GM19043 (cell line): ENCODE results near the gene NUDT5.
"Not testable (repeated sequence)": the region's sequence is repeated elsewhere in the genome, so short reads cannot be mapped to it uniquely, and the experiment has no call there.

Source experiments
- ATAC-seq: cut with Tn5 transposase; IDR thresholded peaks from one replicate; pipeline ENCODE4 v1.9.1; 2021; ENCODE audit warnings: low read depth; ENCODE audit not compliant: unreplicated experiment

Gene NUDT5

DNA sequence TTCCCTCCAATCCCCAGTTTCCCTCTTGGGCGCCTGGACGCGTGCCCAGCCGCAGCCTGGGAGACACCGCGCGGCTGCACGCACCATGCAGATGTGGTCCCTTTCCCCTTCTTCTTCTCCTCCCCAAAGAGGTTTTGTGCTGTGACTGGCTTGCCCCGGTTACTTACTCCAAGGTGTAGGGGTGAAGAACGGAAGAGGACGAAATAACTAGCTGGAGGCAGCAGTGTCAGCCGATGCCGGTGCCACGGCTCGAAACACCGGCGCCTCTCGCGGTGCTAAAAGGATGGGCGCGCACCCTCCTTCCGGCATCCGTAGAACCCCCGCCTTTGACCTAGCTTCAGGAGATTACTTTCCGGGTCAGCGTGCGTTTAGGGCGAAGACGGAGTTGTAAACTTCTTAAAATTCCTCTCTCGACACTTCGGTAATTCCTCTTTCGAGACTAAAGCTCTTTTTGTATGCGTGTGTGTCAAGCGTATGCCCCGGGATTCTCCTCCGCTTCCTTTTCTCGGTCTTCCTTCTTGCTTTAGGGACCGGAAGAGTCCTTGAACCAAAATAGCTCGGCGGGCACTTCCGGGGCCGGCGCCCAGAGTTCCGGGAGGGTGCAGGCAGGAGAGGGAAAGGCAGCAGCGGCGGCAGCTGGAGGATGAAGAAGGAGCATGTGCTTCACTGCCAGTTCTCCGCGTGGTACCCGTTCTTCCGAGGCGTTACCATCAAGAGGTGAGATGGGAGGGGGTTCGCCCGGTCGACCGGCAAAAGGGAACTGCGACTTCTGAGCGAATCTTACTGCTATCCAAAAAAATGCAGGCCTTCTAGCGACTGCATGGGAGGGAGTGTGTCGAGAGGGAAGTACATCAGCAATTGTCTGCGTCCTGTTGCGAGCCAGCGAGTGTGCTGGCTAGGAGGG, at the start of gene NUDT5, which contains the start of gene CDC123:
TSS of gene NUDT5 (minus strand) at position 289 of the 904 bp plus-strand sequence. CDS start 9,600 bp downstream, outside the sequence.
TSS of gene CDC123 (plus strand) at position 586 of the 904 bp plus-strand sequence. CDS start at position 644, 58 bp downstream.
- ATAC-seq, result peak; percentile 89

DNA sequence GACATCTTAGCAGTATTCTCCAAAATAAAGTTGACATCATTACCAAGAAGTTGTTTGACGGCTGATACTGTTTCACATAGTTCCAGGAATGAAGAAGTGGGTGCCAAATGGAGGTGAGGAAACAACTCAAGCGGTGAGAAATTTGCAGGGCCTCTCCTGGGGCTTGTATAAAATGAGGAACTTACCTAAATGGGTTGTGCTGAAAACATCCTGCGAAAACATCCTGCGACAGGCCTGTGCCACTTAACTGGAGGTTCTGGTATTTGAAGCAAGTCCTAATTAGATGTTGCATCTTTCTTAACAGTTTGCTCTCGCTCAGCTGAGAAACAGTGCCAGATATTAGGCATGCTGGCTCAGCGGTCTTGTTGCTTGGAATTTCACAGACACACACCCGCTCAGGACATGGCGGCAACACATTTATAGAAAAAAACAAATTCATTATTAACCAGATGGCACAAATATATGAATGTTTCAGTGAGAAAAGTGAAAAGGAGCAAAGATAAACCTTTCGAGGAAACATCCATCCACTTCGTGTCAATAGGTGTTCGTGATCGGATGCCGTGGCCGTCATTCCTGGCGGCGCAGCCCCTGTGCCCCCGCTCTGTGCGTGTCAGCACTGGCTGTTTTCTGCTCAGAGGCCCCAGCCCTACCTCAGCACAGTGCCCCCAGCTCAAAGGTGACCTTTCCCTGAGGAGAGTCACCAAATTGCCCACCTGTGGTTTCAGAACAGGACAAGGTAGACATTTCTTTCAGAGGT, 48.4 kb upstream of the NUDT5 start:
- ATAC-seq, result no peak

DNA sequence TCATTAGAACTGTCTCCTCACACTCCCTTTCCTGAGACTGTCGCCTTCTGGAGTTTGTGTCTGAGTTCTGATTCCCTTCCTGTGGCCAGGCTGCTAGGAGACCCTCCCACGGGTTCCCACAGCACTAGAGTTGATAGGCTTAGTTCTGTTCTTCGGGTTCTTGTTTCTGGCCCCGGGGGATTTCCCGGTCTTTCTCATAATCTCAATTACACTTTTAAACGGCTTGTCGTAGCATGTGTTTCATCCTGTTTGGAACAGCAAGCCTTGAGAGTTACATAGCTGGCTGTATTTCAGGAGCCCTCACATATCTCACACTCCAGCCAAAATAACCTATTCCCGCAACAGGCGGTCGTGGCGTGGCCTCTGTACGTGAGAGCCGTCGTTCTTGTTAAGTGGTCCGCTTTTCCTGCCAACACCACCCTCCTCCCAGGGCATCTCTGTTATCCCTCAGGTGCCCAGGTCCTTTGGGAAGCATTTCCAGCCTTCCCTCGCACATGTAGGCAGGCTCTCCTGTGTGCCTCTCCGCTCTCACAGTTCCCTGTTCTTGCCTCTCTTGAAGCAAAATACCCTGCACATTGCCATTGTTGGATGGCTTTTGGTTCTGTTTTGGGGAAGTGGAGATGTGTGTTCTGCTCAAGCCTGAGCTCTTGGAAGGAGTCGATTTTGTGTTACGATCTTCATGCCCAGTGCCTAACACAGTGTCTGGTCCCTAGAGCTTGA, 46.3 kb upstream of the NUDT5 start:
- no peak for ATAC-seq

- ATAC-seq, result no peak
Observed at GRCh38 chr10:12238821-12239220, 43.1 kb upstream of the NUDT5 start.

DNA sequence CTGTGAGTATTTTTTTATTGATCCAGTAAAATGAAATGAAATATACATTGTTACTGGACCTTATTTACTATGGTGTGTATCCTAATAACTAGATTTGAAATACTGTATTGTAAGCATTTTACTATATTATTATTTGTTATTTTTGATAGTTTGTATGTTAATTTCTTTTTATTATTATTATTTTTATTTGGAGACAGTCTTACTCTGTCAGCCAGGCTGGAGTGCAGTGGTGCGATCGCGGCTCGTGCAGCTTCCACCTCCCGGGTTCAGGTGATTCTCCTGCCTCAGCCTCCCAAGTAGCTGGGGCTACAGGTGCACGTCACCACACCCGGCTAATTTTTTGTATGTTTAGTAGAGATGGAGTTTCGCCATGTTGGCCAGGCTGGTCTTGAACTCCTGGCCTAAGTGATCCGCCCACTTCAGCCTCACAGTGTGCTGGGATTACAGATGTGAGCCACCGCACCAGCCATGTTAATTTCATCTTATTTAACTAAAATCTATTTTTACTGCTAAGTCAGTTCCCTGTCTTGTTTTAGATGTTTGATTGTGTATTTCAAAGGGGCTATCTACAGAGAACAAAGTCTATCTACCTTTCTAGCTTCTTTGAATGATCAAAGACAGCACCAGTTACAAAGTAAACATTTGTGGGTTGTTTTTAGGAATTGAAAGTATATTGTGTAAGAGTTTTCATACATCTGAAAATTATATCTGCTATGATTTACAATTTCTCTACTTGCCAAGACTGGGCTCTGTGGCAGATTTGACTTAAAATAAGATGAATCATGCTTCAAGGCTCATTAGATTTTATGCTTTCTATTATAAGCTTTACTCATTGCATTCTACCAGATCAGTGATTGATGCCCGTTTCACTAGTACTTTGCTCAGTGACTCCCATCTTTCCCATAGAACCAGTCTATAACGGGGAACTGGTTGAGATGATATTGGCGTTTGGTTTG, 41.9 kb upstream of the NUDT5 start:
- ATAC-seq, result no peak

- no peak for ATAC-seq
Observed at GRCh38 chr10:12235796-12236195, 40.1 kb upstream of the NUDT5 start.

DNA sequence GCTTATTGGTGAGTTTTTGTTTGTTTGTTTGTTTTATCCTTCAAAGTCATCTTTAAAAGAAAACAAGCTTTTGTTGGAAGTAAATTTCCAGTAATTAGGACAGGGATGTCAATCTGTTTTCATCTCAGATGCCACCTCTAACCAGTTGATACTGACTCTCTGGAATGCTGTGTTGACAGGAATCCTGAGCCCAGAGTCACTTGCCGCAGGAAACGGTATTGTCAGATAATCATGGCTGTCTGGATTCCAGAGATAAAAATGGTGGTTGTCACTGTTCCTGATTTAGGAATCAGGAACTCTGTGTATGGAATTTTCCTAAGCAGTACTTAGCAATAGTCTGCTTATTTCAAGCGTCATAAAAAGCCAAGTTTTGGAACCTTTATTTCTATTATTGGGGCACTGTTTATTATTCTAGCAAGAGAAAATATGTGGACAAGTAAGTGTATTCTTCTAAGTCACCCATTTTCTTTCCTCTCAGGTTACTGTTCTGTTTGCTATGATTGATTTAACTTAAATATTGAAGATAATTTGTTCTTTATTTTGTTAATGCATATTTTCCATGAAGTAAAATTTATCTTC, 39.5 kb upstream of the NUDT5 start:
- no peak for ATAC-seq

- ATAC-seq, result not testable (repeated sequence)
Observed at GRCh38 chr10:12234687-12235086, 39.0 kb upstream of the NUDT5 start.

- ATAC-seq, result no peak
Observed at GRCh38 chr10:12228851-12229250, 33.2 kb upstream of the NUDT5 start.

DNA sequence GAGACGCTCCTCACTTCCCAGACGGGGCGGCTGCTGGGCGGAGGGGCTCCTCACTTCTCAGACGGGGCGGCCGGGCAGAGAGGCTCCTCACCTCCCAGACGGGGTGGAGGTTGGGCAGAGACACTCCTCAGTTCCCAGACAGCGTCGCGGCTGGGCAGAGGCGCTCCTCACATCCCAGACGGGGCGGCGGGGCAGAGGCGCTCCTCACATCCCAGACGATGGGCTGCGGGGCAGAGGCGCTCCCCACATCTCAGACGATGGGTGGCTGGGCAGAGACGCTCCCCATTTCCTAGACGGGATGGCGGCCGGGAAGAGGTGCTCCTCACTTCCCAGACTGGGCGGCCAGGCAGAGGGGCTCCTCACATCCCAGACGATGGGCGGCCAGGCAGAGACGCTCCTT, 30.7 kb upstream of the NUDT5 start:
- ATAC-seq, result not testable (repeated sequence)

DNA sequence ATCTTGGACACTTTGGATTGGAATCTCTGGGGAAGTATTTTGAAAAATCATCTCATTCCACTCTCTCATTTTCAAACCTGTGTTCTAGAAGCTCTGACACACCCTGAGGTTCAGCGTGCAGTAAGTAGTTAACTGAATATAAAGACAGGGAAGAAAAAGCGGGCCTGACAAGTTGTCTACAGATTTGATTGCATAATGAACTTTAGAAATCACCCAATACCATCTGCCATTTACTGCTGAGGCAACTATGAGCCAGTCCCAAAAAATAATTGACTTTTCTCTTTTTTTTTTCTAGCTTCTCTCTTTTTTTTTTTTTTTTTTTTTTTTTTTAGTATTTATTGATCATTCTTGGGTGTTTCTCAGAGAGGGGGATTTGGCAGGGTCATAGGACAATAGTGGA, 29.8 kb upstream of the NUDT5 start:
- no peak for ATAC-seq

DNA sequence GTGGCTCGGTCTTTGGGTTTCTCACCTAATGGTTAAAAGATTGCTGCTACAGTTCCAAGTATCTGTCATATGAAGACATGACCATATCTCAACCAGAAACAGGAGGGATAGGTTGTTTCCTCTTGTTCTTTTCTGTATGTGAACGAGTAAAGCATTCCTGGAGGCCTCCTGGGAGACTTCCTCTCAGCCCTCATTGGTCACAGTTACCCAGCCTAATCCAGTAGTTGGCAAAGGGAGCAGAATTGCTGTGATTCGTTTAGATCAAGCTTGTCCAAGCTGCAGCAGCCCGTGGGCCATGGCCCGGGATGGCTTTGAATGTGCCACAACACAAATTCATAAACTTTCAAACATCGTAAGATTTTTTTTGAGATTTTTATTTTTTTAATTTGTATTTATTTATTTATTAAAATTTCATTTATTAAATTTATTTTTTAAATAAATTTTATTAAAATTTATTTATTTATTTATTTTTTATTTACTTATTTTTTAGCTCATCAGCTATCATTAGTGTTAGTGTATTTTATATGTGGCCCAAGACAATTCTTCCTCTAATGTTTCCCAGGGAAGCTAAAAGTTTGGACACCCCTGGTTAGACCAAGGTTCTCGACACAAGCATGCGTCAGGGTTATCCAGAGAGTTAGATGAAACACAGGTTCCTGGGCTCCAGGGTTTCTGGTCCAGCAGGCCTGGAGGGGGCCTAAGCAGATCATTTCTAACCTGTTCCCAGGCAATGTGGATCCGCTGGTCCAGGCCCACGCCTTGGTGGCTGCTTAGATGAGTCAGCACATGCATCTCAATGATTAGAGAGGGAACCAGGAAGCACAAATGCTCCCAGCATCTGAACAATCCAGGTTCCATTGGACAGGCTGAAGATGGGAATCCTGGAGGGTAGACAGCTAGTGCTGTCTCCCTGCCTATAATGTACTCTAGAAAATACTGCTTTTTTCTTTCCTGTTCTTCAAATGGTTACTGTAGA, 25.9 kb upstream of the NUDT5 start:
- no peak for ATAC-seq

GRCh38 chr10:12218991-12219390, 23.3 kb upstream of the NUDT5 start:
- ATAC-seq, result no peak

DNA sequence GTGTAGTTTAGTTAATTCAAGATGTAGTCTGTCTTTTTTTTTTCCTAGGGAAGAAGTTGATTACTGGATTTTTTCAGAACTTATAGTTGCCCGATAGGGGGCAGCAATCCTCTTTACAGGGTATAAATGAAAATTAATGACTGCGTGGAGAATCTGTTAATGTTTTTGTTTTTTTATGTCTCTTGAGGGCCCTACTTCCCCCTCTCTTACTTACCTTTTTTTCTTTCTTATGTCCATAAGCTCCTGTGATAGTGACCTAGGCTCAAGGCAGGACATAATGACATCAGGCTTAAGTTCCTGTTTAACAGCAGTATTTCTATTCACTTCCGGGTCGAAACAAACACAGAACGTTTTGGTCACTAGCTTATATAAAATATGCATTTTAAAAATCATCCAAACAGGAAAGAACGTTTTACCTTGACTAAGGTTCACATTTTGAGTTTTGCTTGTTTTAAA, 19.1 kb upstream of the NUDT5 start:
- ATAC-seq, result no peak

DNA sequence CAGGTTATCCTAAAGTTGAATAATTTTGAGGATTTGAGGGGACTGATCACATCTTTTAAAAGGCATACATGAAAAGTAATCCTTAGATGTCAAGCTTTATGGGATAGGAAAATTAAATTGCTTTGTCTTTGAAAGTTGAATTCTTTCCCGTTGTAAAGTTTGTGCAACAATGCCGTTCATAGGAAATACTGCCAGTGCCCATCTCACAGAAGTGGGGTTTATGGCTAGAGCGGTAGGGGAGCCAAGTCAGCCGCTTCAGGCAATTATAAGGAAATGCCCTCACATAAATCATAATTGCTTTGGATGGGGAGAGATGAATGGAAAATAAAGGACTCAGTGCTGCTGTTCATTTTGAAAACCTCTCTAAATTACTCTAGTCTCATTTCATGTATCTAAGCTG, 18.4 kb upstream of the NUDT5 start:
- ATAC-seq, result no peak

- ATAC-seq, result no peak
Observed at GRCh38 chr10:12213621-12214020, 17.9 kb upstream of the NUDT5 start.

- ATAC-seq, result no peak
Observed at GRCh38 chr10:12212454-12212853, 16.8 kb upstream of the NUDT5 start.

DNA sequence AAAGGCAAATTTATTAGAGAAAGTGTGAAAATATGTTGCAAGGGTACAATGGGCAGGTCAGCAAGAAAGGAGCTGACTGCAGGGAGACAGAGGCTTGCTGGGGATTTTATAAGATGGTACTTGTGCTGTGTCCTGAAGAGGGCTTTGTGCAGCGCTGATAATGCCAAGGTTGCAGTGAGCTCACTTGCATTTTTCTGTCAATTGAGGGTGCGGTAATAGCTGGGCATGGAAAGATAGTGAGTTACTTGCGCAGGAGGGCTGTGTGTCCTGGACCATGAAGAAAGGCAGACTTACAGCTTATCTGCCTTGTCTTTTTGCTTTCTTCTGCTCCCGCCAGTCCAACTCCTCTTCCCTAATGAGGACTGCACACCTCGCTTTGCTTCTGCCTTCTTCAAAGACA, 12.8 kb upstream of the NUDT5 start:
- ATAC-seq, result no peak
